ENCODE results near the gene SLC38A6. TPM values are rescaled to one million over a fixed set of nuclear protein-coding genes. Genes with fewer than 3 reads are reported as not detected.

SLC38A6 gene
- total and polyA plus RNA-seq, 9 of the 15 experiments (the other 6 are each of a cell fraction or from before 2014, with no cell fraction given), result 9.8 to 40.3 (median 17.6) TPM

GRCh38 chr14:61080591-61081010 lies 99.6 kb downstream of the SLC38A6 start:
- BruUV-seq (replicated peaks), result no TSS peak
- intact Hi-C loops (cut with micrococcal nuclease), result no loop called here
- Histone ChIP-seq H3K36me3 (ENCODE audit: control insufficient read depth, insufficient read depth, low read length) (no peaks in the 10 kb centered on the region), H3K9ac (ENCODE audit: insufficient read depth in 1 of 2, low read depth in 2 of 2, low read length in 2 of 2) (no peak overlapping the region), H3K27ac (ENCODE audit: extremely low read depth, low read depth, low read length) (no peak overlapping the region), H3K9me3 (replicated peaks; ENCODE audit: control insufficient read depth, insufficient read depth, low read depth, low read length) (no peaks in the 10 kb centered on the region), H3K9me1 (ENCODE audit: control insufficient read depth, insufficient read depth, low read length) (no peaks in the 10 kb centered on the region), H3K4me3 (no peak overlapping the region), H3K27me3 (ENCODE audit: control insufficient read depth in 2 of 2, insufficient read depth in 2 of 2, low read length in 2 of 2) (no peaks in the 10 kb centered on the region), H3K4me1 (replicated peaks in 1 of 2; ENCODE audit: control insufficient read depth in 2 of 2, insufficient read depth in 2 of 2, low read length in 2 of 2) (no peaks in the 10 kb centered on the region), H3K79me2 (ENCODE audit: control insufficient read depth, insufficient read depth, low read length) (no peaks in the 10 kb centered on the region), H2AFZ (ENCODE audit: low read depth, low read length) (no peak overlapping the region), H4K20me1 (replicated peaks; ENCODE audit: control insufficient read depth, insufficient read depth, low read length) (no peaks in the 10 kb centered on the region), H3K4me2 (ENCODE audit: insufficient read depth, low read length) (no peak overlapping the region)
- in situ Hi-C loops (cut with MboI), result no loop called here
- DNase-seq (ENCODE audit: extremely low read depth in 1 of 4, low spot score in 3 of 4), result no peak
- no peak for ATAC-seq
- WGBS (ENCODE audit: insufficient coverage, low coverage, missing lambda C conversion rate), result 94% methylated on average over 7 of the region's 11 CpGs
- CTCF ChIA-PET (ENCODE audit: low intra/inter-chr PET ratio), result no interaction called here
- POLR2A ChIA-PET, result no interaction called here
- TF ChIP-seq HCFC1 (IDR thresholded peaks at IDR 0.05; ENCODE audit: low read depth, low read length) (no peak), ESRRB (CRISPR knock-in tag; IDR thresholded peaks at IDR 0.05; ENCODE audit: borderline replicate concordance) (no peak), CAMTA2 (CRISPR knock-in tag; conservative IDR thresholded peaks at IDR 0.05) (no peak), CBX2 (IDR thresholded peaks at IDR 0.05; ENCODE audit: insufficient read depth, low read length, poor library complexity, severe bottlenecking) (no peak), KLF10 (CRISPR knock-in tag; IDR thresholded peaks at IDR 0.05) (no peak), FOXA1 (IDR thresholded peaks at IDR 0.05; ENCODE audit: borderline replicate concordance) (no peak), ZFP36 (IDR thresholded peaks at IDR 0.05; ENCODE audit: low read depth, low read length, partially characterized antibody) (no peak), ZNF507 (tag; conservative IDR thresholded peaks at IDR 0.05) (no peak), FOXK1 (CRISPR knock-in tag; IDR thresholded peaks at IDR 0.05; ENCODE audit: borderline replicate concordance) (no peak), ARID2 (IDR thresholded peaks at IDR 0.05) (no peak), HBP1 (CRISPR knock-in tag; IDR thresholded peaks at IDR 0.05) (no peak), POU5F1 (IDR thresholded peaks at IDR 0.05; ENCODE audit: borderline replicate concordance, low read depth, low read length, partially characterized antibody) (no peak), FOXP1 (CRISPR knock-in tag; IDR thresholded peaks at IDR 0.05) (no peak), EWSR1 (IDR thresholded peaks at IDR 0.05; ENCODE audit: borderline replicate concordance, low read depth, partially characterized antibody) (no peak)
- TF ChIP-seq, protein P1, sequence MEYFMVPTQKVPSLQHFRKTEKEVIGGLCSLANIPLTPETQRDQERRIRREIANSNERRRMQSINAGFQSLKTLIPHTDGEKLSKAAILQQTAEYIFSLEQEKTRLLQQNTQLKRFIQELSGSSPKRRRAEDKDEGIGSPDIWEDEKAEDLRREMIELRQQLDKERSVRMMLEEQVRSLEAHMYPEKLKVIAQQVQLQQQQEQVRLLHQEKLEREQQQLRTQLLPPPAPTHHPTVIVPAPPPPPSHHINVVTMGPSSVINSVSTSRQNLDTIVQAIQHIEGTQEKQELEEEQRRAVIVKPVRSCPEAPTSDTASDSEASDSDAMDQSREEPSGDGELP (CRISPR knock-in tag; IDR thresholded peaks at IDR 0.05; ENCODE audit: borderline replicate concordance), result no peak
- TF ChIP-seq, protein P2, sequence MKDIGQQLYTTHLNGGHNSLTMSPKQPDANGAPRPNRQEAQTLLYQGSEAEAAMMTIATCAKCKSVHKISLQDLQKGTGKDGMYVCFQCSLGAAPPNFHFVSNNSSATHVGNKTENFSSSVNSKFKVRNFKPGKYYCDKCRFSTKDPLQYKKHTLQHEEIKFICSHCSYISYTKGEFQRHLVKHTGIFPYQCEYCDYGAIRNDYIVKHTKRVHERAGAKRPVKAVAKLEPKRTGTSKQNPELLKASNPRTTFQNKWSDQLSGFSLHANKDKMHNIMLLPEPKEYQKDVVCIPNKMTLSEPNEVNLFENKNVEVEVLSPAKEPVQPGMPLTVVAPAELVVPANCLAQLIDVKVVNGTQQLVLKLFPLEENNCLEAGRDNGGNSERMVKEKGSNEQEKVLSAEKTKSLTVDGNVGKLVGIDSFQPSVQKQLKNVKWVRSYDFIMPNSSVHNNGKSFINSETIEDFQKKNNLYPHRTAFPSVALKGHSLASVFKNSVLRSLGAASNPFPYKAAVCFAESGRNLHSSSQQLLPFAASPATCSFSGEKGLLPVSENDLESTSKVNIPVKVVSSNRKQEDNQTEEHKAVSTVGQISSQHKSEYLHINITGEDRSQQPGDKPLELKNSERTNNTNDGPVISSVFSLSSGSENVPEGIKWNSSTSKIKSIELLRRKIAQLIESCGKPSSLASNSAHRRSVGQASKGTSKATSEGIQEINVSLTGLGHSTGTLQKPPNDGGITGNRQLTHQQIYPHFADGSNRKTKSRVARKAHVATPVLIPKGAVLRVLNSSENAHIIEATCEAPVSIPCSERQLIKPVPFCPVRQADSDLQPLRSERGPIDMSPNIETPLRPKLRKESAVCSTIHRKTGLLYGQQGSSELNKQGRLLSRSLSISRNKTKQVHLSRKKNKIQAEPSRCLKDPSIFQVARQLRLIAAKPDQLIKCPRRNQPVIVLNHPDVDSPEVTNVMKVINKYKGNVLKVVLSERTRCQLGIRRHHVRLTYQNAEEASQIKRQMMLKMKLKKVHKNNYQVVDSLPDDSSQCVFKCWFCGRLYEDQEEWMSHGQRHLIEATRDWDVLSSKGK (CRISPR knock-in tag; IDR thresholded peaks at IDR 0.05), result no peak
- FAIRE-seq, result no peak

Data from K562 (cell line).